Hepatocyte (in vitro differentiated cells): ENCODE results near the gene PARVG.

Source experiments
- EZH2 ChIP-seq: fragments of 200-600 bp; sonication (generic); IDR thresholded peaks from 2 replicates; pipeline ENCODE4 v1.6.1; 2016; ENCODE audit warnings: antibody characterized with exemption, mild to moderate bottlenecking, borderline replicate concordance
- TF ChIP-seq, protein P1 (sequence below): fragments of 200-600 bp; sonication (generic); IDR thresholded peaks from 2 replicates; pipeline ENCODE4 v1.5.1; 2016; ENCODE audit warnings: antibody characterized with exemption, mild to moderate bottlenecking; ENCODE audit not compliant: poor library complexity

DNA sequence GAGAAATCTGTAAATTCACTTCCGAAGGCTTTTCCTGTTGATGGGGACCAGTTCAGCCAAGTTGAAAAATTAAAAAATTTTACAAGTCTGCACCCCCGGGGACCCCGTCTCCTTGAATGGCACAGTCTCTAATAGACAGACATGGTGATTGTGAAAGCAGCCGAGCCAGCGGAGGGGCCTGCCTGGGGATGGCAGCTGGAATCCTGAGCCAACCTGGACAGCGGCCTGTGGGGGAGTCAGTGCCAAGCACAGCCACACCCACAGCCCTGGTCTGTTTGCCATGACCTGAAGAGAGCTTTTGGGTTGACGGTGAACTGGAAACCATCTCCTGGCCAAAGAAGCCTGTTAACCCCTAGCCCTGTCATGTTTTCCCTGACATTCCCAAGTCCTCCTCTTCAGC, 64.7 kb downstream of the PARVG start:
- no peak for TF ChIP-seq EZH2
- TF ChIP-seq, protein P1, sequence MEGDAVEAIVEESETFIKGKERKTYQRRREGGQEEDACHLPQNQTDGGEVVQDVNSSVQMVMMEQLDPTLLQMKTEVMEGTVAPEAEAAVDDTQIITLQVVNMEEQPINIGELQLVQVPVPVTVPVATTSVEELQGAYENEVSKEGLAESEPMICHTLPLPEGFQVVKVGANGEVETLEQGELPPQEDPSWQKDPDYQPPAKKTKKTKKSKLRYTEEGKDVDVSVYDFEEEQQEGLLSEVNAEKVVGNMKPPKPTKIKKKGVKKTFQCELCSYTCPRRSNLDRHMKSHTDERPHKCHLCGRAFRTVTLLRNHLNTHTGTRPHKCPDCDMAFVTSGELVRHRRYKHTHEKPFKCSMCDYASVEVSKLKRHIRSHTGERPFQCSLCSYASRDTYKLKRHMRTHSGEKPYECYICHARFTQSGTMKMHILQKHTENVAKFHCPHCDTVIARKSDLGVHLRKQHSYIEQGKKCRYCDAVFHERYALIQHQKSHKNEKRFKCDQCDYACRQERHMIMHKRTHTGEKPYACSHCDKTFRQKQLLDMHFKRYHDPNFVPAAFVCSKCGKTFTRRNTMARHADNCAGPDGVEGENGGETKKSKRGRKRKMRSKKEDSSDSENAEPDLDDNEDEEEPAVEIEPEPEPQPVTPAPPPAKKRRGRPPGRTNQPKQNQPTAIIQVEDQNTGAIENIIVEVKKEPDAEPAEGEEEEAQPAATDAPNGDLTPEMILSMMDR: no peak
